Panc1 (cell line): ENCODE measurements around the gene ADGRE1. TPM values are rescaled to one million over a fixed set of nuclear protein-coding genes. Genes with fewer than 3 reads are reported as not detected.

Experiments
- ATAC-seq: fragments of 200-7000 bp; cut with Tn5 transposase; 2 replicates; pipeline ENCODE4 v1.9.1; 2020; ENCODE audit warnings: mild to moderate bottlenecking, moderate library complexity
- BruUV-seq: library from RNA; stranded (reverse); fragments of 400-500 nt; replicated peaks from 2 replicates; lab custom pipeline; 2021; lab: Mats Ljungman, UMichigan
- CTCF ChIA-PET: fragments of 300-600 bp; sonication (Branson Sonifier 250); formaldehyde crosslinking; loops from one replicate; lab custom pipeline; 2022; ENCODE audit warnings: antibody characterized with exemption; lab: Charles Lee
- POLR2A ChIA-PET: fragments of 300-600 bp; sonication (Branson Sonifier 250); formaldehyde crosslinking; loops from one replicate; lab custom pipeline; 2022; ENCODE audit warnings: antibody characterized with exemption; lab: Charles Lee
- DNase-seq: peaks from one replicate; pipeline ENCODE4 v3.0.0-alpha.2; 2010; ENCODE audit warnings: low read depth, low spot score
- H3K27ac ChIP-seq: 2 replicates; pipeline ENCODE4 v1.5.1; 2011; ENCODE audit warnings: mild to moderate bottlenecking, low read length, inconsistent platforms
- H3K27me3 ChIP-seq: fragments of 200-500 bp; sonication (Bioruptor generic); 2 replicates; pipeline ENCODE4 v1.6.0; 2014; ENCODE audit warnings: low read length, inconsistent platforms; ENCODE audit not compliant: control insufficient read depth, insufficient read depth
- H3K36me3 ChIP-seq: fragments of 200-500 bp; sonication (Bioruptor generic); 2 replicates; pipeline ENCODE4 v1.5.1; 2014; ENCODE audit warnings: inconsistent platforms, mild to moderate bottlenecking, low read length, moderate library complexity; ENCODE audit not compliant: control insufficient read depth, insufficient read depth
- H3K4me1 ChIP-seq: 2 replicates; pipeline ENCODE4 v1.5.1; 2011; ENCODE audit warnings: inconsistent platforms, mild to moderate bottlenecking, low read length, moderate library complexity; ENCODE audit not compliant: control insufficient read depth, insufficient read depth
- H3K4me3 ChIP-seq, 2 experiments: 2 replicates each; pipeline ENCODE4 v1.5.1; 2011 to 2012; ENCODE audit warnings: low read depth in 2 of 2, low read length in 2 of 2, mild to moderate bottlenecking in 2 of 2, inconsistent platforms in 1 of 2, moderate library complexity in 1 of 2
- H3K9me3 ChIP-seq: fragments of 200-500 bp; sonication (Bioruptor generic); 2 replicates; pipeline ENCODE4 v1.5.1; 2014; ENCODE audit warnings: low read depth, mild to moderate bottlenecking, inconsistent platforms, low read length, moderate library complexity; ENCODE audit not compliant: control insufficient read depth, insufficient read depth
- CTCF ChIP-seq: fragments of 450-650 bp; IDR thresholded peaks from 2 replicates; pipeline ENCODE4 v1.5.1; 2017; ENCODE audit warnings: mild to moderate bottlenecking
- POLR2AphosphoS5 ChIP-seq: IDR thresholded peaks from 2 replicates; pipeline ENCODE4 v1.6.1; 2012; ENCODE audit warnings: mild to moderate bottlenecking, low read depth, low read length, moderate library complexity
- REST ChIP-seq, 2 experiments: IDR thresholded peaks; 2 replicates each; pipeline ENCODE4 v1.6.1; 2011 to 2012; ENCODE audit warnings: low read depth in 2 of 2, control low read depth in 1 of 2, low read length in 1 of 2, mild to moderate bottlenecking in 1 of 2, moderate library complexity in 1 of 2; ENCODE audit not compliant: insufficient read depth in 1 of 2
- SIN3A ChIP-seq: IDR thresholded peaks from 2 replicates; pipeline ENCODE4 v1.6.1; 2012; ENCODE audit warnings: low read depth, mild to moderate bottlenecking, low read length, moderate library complexity, borderline replicate concordance; ENCODE audit not compliant: insufficient read depth
- TCF7L2 ChIP-seq: IDR thresholded peaks from 2 replicates; pipeline ENCODE4 v1.6.1; 2011; ENCODE audit warnings: mild to moderate bottlenecking, low read depth, low read length, inconsistent platforms
- in situ Hi-C: cut with HindIII; loops from 2 replicates; pipeline ENCODE4 v1.10.0; 2016; ENCODE audit warnings: low sequenced_read_pairs, low pct_unique_long_range_greater_than_20kb
- intact Hi-C: fragments of 100-400 bp; cut with micrococcal nuclease; formaldehyde crosslinking; loops from one replicate; pipeline ENCODE4 v1.10.0; 2022; ENCODE audit not compliant: unreplicated experiment
- total RNA-seq: library from RNA; stranded (reverse); gene quantifications from one replicate; pipeline ENCODE4 v1.2.1, GENCODE V29; 2021; ENCODE audit not compliant: unreplicated experiment

Gene ADGRE1
- total RNA-seq, 1 experiment from 2014 or later = 0.08 TPM

GRCh38 chr19:6925386-6925785, 38.0 kb downstream of the ADGRE1 start:
- ChIA-PET POLR2A (no interaction called here), CTCF (no interaction called here)
- in situ Hi-C loops = no loop called here
- Histone ChIP-seq H3K27ac (no peak overlapping the region), H3K36me3 (no peaks in the 10 kb centered on the region), H3K4me1 (no peaks in the 10 kb centered on the region), H3K27me3 (no peaks in the 10 kb centered on the region), H3K9me3 (no peaks in the 10 kb centered on the region), H3K4me3 (no peak overlapping the region; a peak in 1 of 4 replicates)
- DNase-seq (no peak), ATAC-seq (no peak)
- intact Hi-C loops = no loop called here
- TF ChIP-seq TCF7L2 (no peak), SIN3A (no peak), POLR2AphosphoS5 (no peak), REST (IDR thresholded peaks at IDR 0.05; ENCODE audit: insufficient read depth in 1 of 2, low read depth in 2 of 2, low read length in 1 of 2) (no peak), CTCF (no peak)
- no TSS peak for BruUV-seq

- intact Hi-C loops (no loop called here), in situ Hi-C loops (no loop called here)
- H3K27ac ChIP-seq = no peak overlapping the region
- ChIA-PET CTCF (interaction anchor here (0.7 kb wide), 1 partner anchor 743 kb away, joined by 20 read pairs; no protein-coding TSS in a partner anchor), POLR2A (no interaction called here)
- H3K4me1 ChIP-seq = no peaks in the 10 kb centered on the region
- no peaks in the 10 kb centered on the region for H3K27me3 ChIP-seq
- no TSS peak for BruUV-seq
- no peaks in the 10 kb centered on the region for H3K36me3 ChIP-seq
- TF ChIP-seq REST (IDR thresholded peaks at IDR 0.05; ENCODE audit: insufficient read depth in 1 of 2, low read depth in 2 of 2, low read length in 1 of 2) (no peak), POLR2AphosphoS5 (no peak), TCF7L2 (no peak), CTCF (peak; percentile 48)
- 0 out of 2 replicates have a peak, but pooled peaks have one; percentile 58 for ATAC-seq
- peak overlapping the region in 1 of 2 experiments; percentile 20; a peak in 1 of 4 replicates for H3K4me3 ChIP-seq
- no peaks in the 10 kb centered on the region for H3K9me3 ChIP-seq
- no peak for DNase-seq
Measured at GRCh38 chr19:6925801-6926751, 38.7 kb downstream of the ADGRE1 start.
